ENCODE measurements around the gene BLOC1S2.
"Not testable (repeated sequence)": the region's sequence is repeated elsewhere in the genome, so short reads cannot be mapped to it uniquely, and the experiment has no call there.

BLOC1S2 gene

GRCh38 chr10:100291356-100291755 lies 4.9 kb upstream of the BLOC1S2 start:
- TF ChIP-seq CTCF (IDR thresholded peaks at IDR 0.05; ENCODE audit: control insufficient read depth, extremely low read depth, insufficient read depth): no peak
- no peak overlapping the region for H3K4me3 ChIP-seq (ENCODE audit: low read depth, low read length)
- no peak for DNase-seq (ENCODE audit: low read depth)

DNA sequence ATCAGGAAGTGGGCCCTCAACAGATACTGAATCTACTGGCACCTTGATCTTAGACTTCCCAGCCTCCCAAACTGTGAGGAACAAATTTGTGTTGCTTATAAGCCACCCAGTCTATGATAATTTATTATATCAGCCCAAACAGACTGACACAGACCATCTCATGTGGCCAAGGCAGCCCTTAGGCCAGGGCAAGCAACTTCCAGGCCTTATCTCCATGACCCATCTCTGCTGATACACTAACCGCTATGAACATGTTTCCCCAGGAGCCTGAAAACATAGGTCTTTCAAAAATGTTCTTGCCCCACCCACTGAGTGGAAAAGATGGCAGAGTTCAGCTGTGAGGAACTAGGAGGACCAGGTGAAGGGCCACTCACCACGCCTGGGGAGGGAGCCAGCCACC lies 3.2 kb upstream of the BLOC1S2 start:
- H3K4me3 ChIP-seq (ENCODE audit: low read depth, low read length): no peak overlapping the region
- DNase-seq (ENCODE audit: low read depth): no peak
- TF ChIP-seq CTCF (IDR thresholded peaks at IDR 0.05; ENCODE audit: control insufficient read depth, extremely low read depth, insufficient read depth): no peak

DNA sequence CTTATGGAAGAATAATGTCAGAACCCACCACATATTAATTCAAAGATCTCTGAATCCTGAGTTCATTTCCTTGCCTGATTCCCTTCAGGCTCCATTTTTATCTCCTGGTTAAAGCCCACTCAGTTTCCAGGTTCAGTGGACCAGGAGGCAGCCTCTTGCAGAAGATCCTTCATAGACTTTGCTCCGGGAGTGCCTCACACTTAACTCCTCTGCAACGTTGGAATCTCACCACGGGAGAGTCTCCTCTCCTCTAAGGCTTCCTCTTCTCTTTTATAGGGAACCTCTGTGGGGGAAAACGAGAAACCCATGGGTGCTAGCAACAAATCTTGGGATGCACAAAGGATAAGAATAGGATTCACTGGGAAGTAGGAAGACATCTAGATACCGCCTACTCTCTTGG lies 1.7 kb upstream of the BLOC1S2 start:
- no peak overlapping the region for H3K4me3 ChIP-seq (ENCODE audit: low read depth, low read length)
- DNase-seq (ENCODE audit: low read depth): no peak
- TF ChIP-seq CTCF (IDR thresholded peaks at IDR 0.05; ENCODE audit: control insufficient read depth, extremely low read depth, insufficient read depth): no peak

DNA sequence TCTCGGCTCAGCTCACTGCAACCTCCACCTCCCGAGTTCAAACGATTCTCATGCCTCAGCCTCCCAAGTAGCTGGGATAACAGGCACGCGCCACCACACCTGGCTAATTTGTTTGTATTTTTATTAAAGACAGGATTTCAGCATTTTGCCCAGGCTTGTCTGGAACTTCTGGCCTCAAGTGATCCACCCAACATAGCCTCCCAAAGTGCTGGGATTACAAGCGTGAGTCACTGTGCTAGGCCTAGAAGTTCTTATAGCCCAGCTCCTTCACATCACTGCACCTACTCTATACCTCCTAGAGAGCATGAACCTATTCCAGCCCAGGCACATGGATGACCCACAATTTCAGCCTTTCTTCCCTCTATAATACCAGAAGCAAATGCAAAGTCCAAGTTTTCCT lies 1.3 kb upstream of the BLOC1S2 start:
- TF ChIP-seq CTCF (IDR thresholded peaks at IDR 0.05; ENCODE audit: control insufficient read depth, extremely low read depth, insufficient read depth): no peak
- H3K4me3 ChIP-seq (ENCODE audit: low read depth, low read length): no peak overlapping the region
- DNase-seq (ENCODE audit: low read depth): no peak

DNA sequence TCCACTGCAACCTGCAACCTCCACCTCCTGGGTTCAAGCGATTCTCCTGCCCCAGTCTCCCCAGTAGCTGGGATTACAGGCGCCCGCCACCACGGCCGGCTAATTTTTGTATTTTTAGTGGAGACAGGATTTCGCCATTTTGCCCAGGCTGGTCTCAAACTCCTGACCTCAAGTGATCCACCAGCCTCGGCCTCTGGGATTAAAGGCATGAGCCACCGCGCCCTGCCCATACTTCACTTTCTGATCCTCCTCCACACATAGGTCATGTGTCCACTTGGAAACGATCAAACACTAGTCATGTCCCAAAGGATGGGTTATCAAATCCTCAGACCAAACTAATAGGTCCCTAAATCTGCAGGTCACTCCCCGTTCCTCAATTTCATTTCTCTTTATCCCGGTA lies 1.2 kb downstream of the BLOC1S2 start:
- DNase-seq (ENCODE audit: low read depth): not testable (repeated sequence)
- peak overlapping the region; percentile 73 for H3K4me3 ChIP-seq (ENCODE audit: low read depth, low read length)

DNA sequence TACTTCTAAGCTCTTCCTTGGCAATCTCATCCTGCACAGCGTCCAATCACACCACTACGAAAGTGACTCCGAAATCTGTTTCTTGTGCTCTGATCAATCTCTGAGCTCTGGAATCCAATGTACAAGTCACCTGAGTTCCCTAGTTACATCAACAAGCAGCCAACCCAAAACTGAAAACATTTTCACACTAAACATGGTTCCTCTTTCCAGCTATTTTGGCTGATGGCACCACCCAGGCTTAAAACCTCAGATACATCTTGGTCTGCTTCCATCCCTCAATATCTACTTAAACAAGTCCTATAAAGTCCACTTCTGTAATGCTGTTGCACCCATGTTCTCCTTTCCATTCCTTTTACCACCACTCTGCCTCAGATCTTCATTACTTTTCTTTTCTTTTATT lies 3.6 kb downstream of the BLOC1S2 start:
- TF ChIP-seq CTCF (IDR thresholded peaks at IDR 0.05; ENCODE audit: control insufficient read depth, extremely low read depth, insufficient read depth): no peak
- DNase-seq (ENCODE audit: low read depth): no peak
- no peak overlapping the region for H3K4me3 ChIP-seq (ENCODE audit: low read depth, low read length)

DNA sequence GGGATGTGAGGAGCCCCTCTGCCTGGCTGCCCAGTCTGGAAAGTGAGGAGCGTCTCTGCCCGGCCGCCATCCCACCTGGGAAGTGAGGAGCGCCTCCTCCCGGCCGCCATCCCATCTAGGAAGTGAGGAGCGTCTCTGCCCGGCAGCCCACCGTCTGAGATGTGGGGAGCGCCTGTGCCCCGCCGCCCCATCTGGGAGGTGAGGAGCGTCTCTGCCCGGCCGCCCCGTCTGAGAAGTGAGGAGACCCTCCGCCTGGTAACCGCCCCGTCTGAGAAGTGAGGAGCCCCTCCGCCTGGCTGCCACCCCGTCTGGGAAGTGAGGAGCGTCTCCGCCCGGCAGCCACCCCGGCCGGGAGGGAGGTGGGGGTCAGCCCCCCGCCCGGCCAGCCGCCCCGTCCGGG lies 9.5 kb downstream of the BLOC1S2 start:
- not testable (repeated sequence) for DNase-seq (ENCODE audit: low read depth); H3K4me3 ChIP-seq (ENCODE audit: low read depth, low read length)

DNA sequence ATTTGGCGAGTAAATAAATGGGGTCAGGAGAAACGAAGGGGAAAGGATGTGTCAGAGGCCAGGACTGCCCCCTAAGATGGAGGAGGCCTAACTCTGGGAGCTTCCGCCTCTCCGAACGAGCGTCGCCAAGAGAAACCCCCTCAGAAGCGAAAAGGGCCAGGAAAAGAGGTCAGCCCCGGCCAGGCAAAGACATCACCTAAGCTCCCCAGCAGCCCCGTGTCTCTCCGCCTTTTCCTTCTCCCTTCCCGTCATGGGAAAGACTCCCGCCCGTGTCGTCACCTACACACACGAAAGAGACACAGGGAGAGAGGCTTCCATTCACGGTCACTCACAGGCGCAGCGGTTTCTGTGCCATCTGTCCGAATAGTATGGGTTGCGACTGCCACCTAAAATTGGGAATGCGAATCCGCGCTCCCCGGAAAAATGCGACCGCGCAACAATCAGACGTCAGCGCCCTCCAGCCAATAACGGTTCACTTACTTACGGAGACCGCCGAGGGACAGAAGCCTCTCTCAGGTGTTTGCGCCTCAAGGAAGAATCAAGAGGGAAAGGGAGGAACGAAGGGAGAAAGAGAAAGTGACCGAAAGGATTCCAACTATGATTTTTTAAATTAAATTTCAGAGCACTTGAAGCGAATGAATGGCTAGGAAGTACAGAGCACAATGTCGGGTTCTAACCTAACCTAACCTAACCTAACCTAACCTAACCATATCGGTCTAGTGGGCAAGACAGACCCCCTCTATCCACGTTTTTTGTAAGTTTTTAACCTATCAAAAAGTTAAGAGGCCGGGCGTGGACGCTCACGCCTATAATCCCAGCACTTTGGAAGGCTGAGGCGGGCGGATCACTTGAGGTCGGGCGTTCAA lies 19.0 kb downstream of the BLOC1S2 start, which contains the start of gene CWF19L1:
Gene CWF19L1, minus strand, starts transcription at position 400 of the 866 bp plus-strand sequence. Its CDS starts 45 bp downstream, at position 355.
- TF ChIP-seq CTCF (IDR thresholded peaks at IDR 0.05; ENCODE audit: control insufficient read depth, extremely low read depth, insufficient read depth): no peak
- peak within 1 kb of the TSS; percentile 76 for H3K4me3 ChIP-seq (ENCODE audit: low read depth, low read length)
- peak; percentile 51 for DNase-seq (ENCODE audit: low read depth)
